HEK293 (cell line): ENCODE results near the gene LETM1.

ENCODE experiments used
- CTCF ChIA-PET: fragments of 350-600 bp; formaldehyde crosslinking; extraction: SDS; loops from one replicate; lab custom pipeline; 2021; ENCODE audit warnings: antibody characterized with exemption; lab: Yijun Ruan, JAX
- POLR2A ChIA-PET: fragments of 300-600 bp; formaldehyde crosslinking; extraction: SDS; loops from one replicate; lab custom pipeline; 2020; ENCODE audit warnings: antibody characterized with exemption, inconsistent platforms; lab: Yijun Ruan, JAX
- H3K27ac ChIP-seq: fragments of 200-500 bp; sonication (Bioruptor generic); 2 replicates; pipeline ENCODE4 v1.5.1; 2014; ENCODE audit warnings: low read depth, low read length, control low read depth, inconsistent platforms; ENCODE audit errors: extremely low read depth
- H3K36me3 ChIP-seq, 2 experiments: fragments of 200-500 bp in 1 of 2; sonication (Bioruptor generic) in 1 of 2; 1 replicate in 1 of 2; 2 replicates in 1 of 2; pipeline ENCODE4 v1.5.1; 2014 to 2017; ENCODE audit warnings: inconsistent platforms in 2 of 2, low read length in 2 of 2; ENCODE audit not compliant: control insufficient read depth in 2 of 2, insufficient read depth in 1 of 2
- H3K4me1 ChIP-seq: fragments of 200-500 bp; sonication (Bioruptor generic); 2 replicates; pipeline ENCODE4 v1.5.1; 2014; ENCODE audit warnings: mild to moderate bottlenecking, low read length, inconsistent platforms; ENCODE audit not compliant: control insufficient read depth, insufficient read depth
- H3K4me3 ChIP-seq: 2 replicates; pipeline ENCODE4 v1.5.1; 2011; ENCODE audit warnings: low read depth, mild to moderate bottlenecking, control low read depth, low read length, moderate library complexity
- H3K9me3 ChIP-seq: fragments of 200-500 bp; sonication (Bioruptor generic); 2 replicates; pipeline ENCODE4 v1.5.1; 2014; ENCODE audit warnings: low read depth, low read length, inconsistent platforms; ENCODE audit not compliant: control insufficient read depth, insufficient read depth
- BCL11A ChIP-seq: fragments of 450-650 bp; formaldehyde crosslinking; IDR thresholded peaks from 2 replicates; pipeline ENCODE4 v1.5.1; 2016; ENCODE audit warnings: low read depth, missing biosample characterization, missing genetic modification characterization
- BCL11B ChIP-seq: fragments of 450-650 bp; formaldehyde crosslinking; IDR thresholded peaks from 2 replicates; pipeline ENCODE4 v1.5.1; 2016; ENCODE audit warnings: low read depth, missing biosample characterization, missing genetic modification characterization
- CTCF ChIP-seq: fragments of 450-650 bp; formaldehyde crosslinking; IDR thresholded peaks from 2 replicates; pipeline ENCODE4 v1.5.1; 2016; ENCODE audit warnings: missing biosample characterization, missing genetic modification characterization
- GLI2 ChIP-seq: fragments of 450-650 bp; formaldehyde crosslinking; IDR thresholded peaks from 2 replicates; pipeline ENCODE4; 2017; ENCODE audit warnings: missing biosample characterization, missing genetic modification characterization, low read depth, borderline replicate concordance
- HOXC10 ChIP-seq: sonication (generic); formaldehyde crosslinking; IDR thresholded peaks from 2 replicates; pipeline ENCODE4 v1.8.1; 2023; ENCODE audit warnings: mild to moderate bottlenecking, missing genetic modification reagents
- MZF1 ChIP-seq: fragments of 450-650 bp; formaldehyde crosslinking; IDR thresholded peaks from 2 replicates; pipeline ENCODE4 v1.5.1; 2017; ENCODE audit warnings: missing biosample characterization, missing genetic modification characterization, borderline replicate concordance
- RBAK ChIP-seq: fragments of 450-650 bp; formaldehyde crosslinking; IDR thresholded peaks from 2 replicates; pipeline ENCODE4 v1.5.1; 2016; ENCODE audit warnings: missing biosample characterization, missing genetic modification characterization
- REPIN1 ChIP-seq: fragments of 450-650 bp; formaldehyde crosslinking; IDR thresholded peaks from 2 replicates; pipeline ENCODE4 v1.5.1; 2017; ENCODE audit warnings: missing biosample characterization, missing genetic modification characterization, low read depth
- SCRT1 ChIP-seq: fragments of 450-650 bp; formaldehyde crosslinking; IDR thresholded peaks from 2 replicates; pipeline ENCODE4 v1.5.1; 2016; ENCODE audit warnings: missing biosample characterization, missing genetic modification characterization, borderline replicate concordance
- ZBTB1 ChIP-seq: fragments of 450-650 bp; formaldehyde crosslinking; IDR thresholded peaks from 2 replicates; pipeline ENCODE4 v1.5.1; 2016; ENCODE audit warnings: missing biosample characterization, missing genetic modification characterization
- ZBTB17 ChIP-seq: fragments of 450-650 bp; formaldehyde crosslinking; IDR thresholded peaks from 2 replicates; pipeline ENCODE4 v1.5.1; 2016; ENCODE audit warnings: missing biosample characterization, missing genetic modification characterization
- ZEB2 ChIP-seq: fragments of 450-650 bp; formaldehyde crosslinking; IDR thresholded peaks from 2 replicates; pipeline ENCODE4 v1.5.1; 2016; ENCODE audit warnings: missing biosample characterization, missing genetic modification characterization
- ZFHX2 ChIP-seq: fragments of 450-650 bp; formaldehyde crosslinking; conservative IDR thresholded peaks from 2 replicates; pipeline ENCODE4 v1.5.1; 2016; ENCODE audit warnings: missing biosample characterization, missing genetic modification characterization
- ZIC2 ChIP-seq: fragments of 450-650 bp; formaldehyde crosslinking; IDR thresholded peaks from 2 replicates; pipeline ENCODE4 v1.5.1; 2016; ENCODE audit warnings: missing biosample characterization, missing genetic modification characterization
- ZNF16 ChIP-seq: fragments of 450-650 bp; formaldehyde crosslinking; IDR thresholded peaks from 2 replicates; pipeline ENCODE4 v1.5.1; 2016; ENCODE audit warnings: low read depth, missing biosample characterization, missing genetic modification characterization
- ZNF223 ChIP-seq: fragments of 450-650 bp; formaldehyde crosslinking; IDR thresholded peaks from 2 replicates; pipeline ENCODE4 v1.5.1; 2016; ENCODE audit warnings: missing biosample characterization, missing genetic modification characterization
- ZNF274 ChIP-seq, 2 experiments: fragments of 200-500 bp in 1 of 2; fragments of 450-650 bp in 1 of 2; sonication (Bioruptor generic) in 1 of 2; formaldehyde crosslinking in 1 of 2; IDR thresholded peaks; 2 replicates each; pipeline versions ENCODE4 v1.5.1 to v1.6.1; 2014 to 2016; ENCODE audit warnings: borderline replicate concordance in 1 of 2, inconsistent platforms in 1 of 2, low read length in 1 of 2, missing biosample characterization in 1 of 2, missing genetic modification characterization in 1 of 2
- ZNF292 ChIP-seq: fragments of 450-650 bp; formaldehyde crosslinking; IDR thresholded peaks from 2 replicates; pipeline ENCODE4 v1.5.1; 2016; ENCODE audit warnings: low read depth, missing biosample characterization, missing genetic modification characterization, borderline replicate concordance
- ZNF324 ChIP-seq: fragments of 450-650 bp; formaldehyde crosslinking; IDR thresholded peaks from 2 replicates; pipeline ENCODE4 v1.5.1; 2016; ENCODE audit warnings: missing biosample characterization, missing genetic modification characterization
- ZNF37A ChIP-seq: fragments of 450-650 bp; IDR thresholded peaks from 2 replicates; pipeline ENCODE4 v1.5.1; 2018; ENCODE audit warnings: missing biosample characterization, missing genetic modification characterization
- ZNF416 ChIP-seq: fragments of 450-650 bp; formaldehyde crosslinking; IDR thresholded peaks from 2 replicates; pipeline ENCODE4 v1.5.1; 2016; ENCODE audit warnings: missing biosample characterization, missing genetic modification characterization
- ZNF423 ChIP-seq: fragments of 450-650 bp; formaldehyde crosslinking; IDR thresholded peaks from 2 replicates; pipeline ENCODE4 v1.5.1; 2016; ENCODE audit warnings: missing biosample characterization, missing genetic modification characterization
- ZNF473 ChIP-seq: fragments of 450-650 bp; formaldehyde crosslinking; IDR thresholded peaks from 2 replicates; pipeline ENCODE4 v1.5.1; 2017; ENCODE audit warnings: missing biosample characterization, missing genetic modification characterization
- ZNF530 ChIP-seq: fragments of 450-650 bp; formaldehyde crosslinking; IDR thresholded peaks from 2 replicates; pipeline ENCODE4 v1.5.1; 2016; ENCODE audit warnings: low read depth, missing biosample characterization, missing genetic modification characterization
- ZNF544 ChIP-seq: fragments of 450-650 bp; formaldehyde crosslinking; IDR thresholded peaks from 2 replicates; pipeline ENCODE4 v1.5.0; 2017; ENCODE audit warnings: missing biosample characterization, missing genetic modification characterization
- ZNF549 ChIP-seq: fragments of 450-650 bp; IDR thresholded peaks from 2 replicates; pipeline ENCODE4 v1.5.1; 2018; ENCODE audit warnings: missing biosample characterization, missing genetic modification characterization, mild to moderate bottlenecking, inconsistent platforms, moderate library complexity
- ZNF558 ChIP-seq: fragments of 450-650 bp; formaldehyde crosslinking; IDR thresholded peaks from 2 replicates; pipeline ENCODE4 v1.5.1; 2016; ENCODE audit warnings: missing biosample characterization, missing genetic modification characterization
- ZNF571 ChIP-seq: fragments of 450-650 bp; formaldehyde crosslinking; IDR thresholded peaks from 2 replicates; pipeline ENCODE4 v1.5.0; 2017; ENCODE audit warnings: missing biosample characterization, missing genetic modification characterization
- ZNF621 ChIP-seq: fragments of 450-650 bp; formaldehyde crosslinking; IDR thresholded peaks from 2 replicates; pipeline ENCODE4 v1.5.1; 2017; ENCODE audit warnings: missing biosample characterization, missing genetic modification characterization
- ZNF623 ChIP-seq: fragments of 450-650 bp; formaldehyde crosslinking; IDR thresholded peaks from 2 replicates; pipeline ENCODE4 v1.5.1; 2016; ENCODE audit warnings: missing biosample characterization, missing genetic modification characterization
- ZNF645 ChIP-seq: fragments of 450-650 bp; formaldehyde crosslinking; IDR thresholded peaks from 2 replicates; pipeline ENCODE4; 2016; ENCODE audit warnings: missing biosample characterization, missing genetic modification characterization
- ZNF791 ChIP-seq: fragments of 450-650 bp; formaldehyde crosslinking; IDR thresholded peaks from 2 replicates; pipeline ENCODE4 v1.5.1; 2016; ENCODE audit warnings: missing biosample characterization, missing genetic modification characterization
- ZNF792 ChIP-seq: fragments of 450-650 bp; formaldehyde crosslinking; IDR thresholded peaks from 2 replicates; pipeline ENCODE4 v1.5.1; 2016; ENCODE audit warnings: missing biosample characterization, missing genetic modification characterization

Gene LETM1

GRCh38 chr4:1790005-1790404 lies 66.0 kb downstream of the LETM1 start:
- Histone ChIP-seq H3K4me1 (no peaks in the 10 kb centered on the region), H3K27ac (no peak overlapping the region), H3K9me3 (no peaks in the 10 kb centered on the region), H3K36me3 (no peaks in the 10 kb centered on the region), H3K4me3 (no peak overlapping the region)
- POLR2A ChIA-PET, result no interaction called here
- TF ChIP-seq ZNF645 (tag by site-specific recombination) (no peak), ZBTB17 (tag by site-specific recombination) (no peak), ZNF37A (tag by site-specific recombination) (no peak), ZNF473 (tag by site-specific recombination) (no peak), ZNF16 (tag by site-specific recombination) (no peak), RBAK (no peak), SCRT1 (no peak), MZF1 (tag by site-specific recombination) (no peak), GLI2 (tag by site-specific recombination) (no peak), HOXC10 (CRISPR knock-in tag) (no peak), ZNF423 (tag by site-specific recombination) (no peak), ZNF621 (tag by site-specific recombination) (no peak), ZNF544 (tag by site-specific recombination) (no peak), BCL11B (tag by site-specific recombination) (no peak), ZNF324 (no peak)
- CTCF ChIA-PET, result no interaction called here

- Histone ChIP-seq H3K4me1 (no peaks in the 10 kb centered on the region), H3K36me3 (no peaks in the 10 kb centered on the region), H3K4me3 (no peak overlapping the region), H3K27ac (no peak overlapping the region), H3K9me3 (no peaks in the 10 kb centered on the region)
- CTCF ChIA-PET, result interaction anchor here (1.8 kb wide), 1 partner anchor 42 kb away, joined by 5 read pairs; no protein-coding TSS in a partner anchor
- 0 out of 2 replicates have a peak, but pooled peaks have one; percentile 17 for TF ChIP-seq ZFHX2 (tag by site-specific recombination)
- no peak for TF ChIP-seq ZNF223 (tag by site-specific recombination)
- no peak for TF ChIP-seq ZBTB1
- no peak for TF ChIP-seq ZNF274 (IDR thresholded peaks at IDR 0.05; ENCODE audit: low read length)
- no peak for TF ChIP-seq ZNF274 (tag by site-specific recombination; IDR thresholded peaks at IDR 0.05; ENCODE audit: borderline replicate concordance)
- TF ChIP-seq ZNF416 (tag by site-specific recombination), result no peak
- no peak for TF ChIP-seq ZNF530 (tag by site-specific recombination)
- no peak for TF ChIP-seq ZNF571 (tag by site-specific recombination)
- POLR2A ChIA-PET, result no interaction called here
These were observed 66.4 kb downstream of the LETM1 start for GRCh38 chr4:1789552-1789951.

- ChIA-PET POLR2A (no interaction called here), CTCF (interaction anchor here (0.6 to 1.8 kb wide), 3 partner anchors 11 to 41 kb away, joined by 4 to 6 read pairs (median 5); no protein-coding TSS in a partner anchor)
- Histone ChIP-seq H3K36me3 (no peaks in the 10 kb centered on the region), H3K4me3 (no peak overlapping the region), H3K4me1 (no peaks in the 10 kb centered on the region), H3K27ac (no peak overlapping the region), H3K9me3 (no peaks in the 10 kb centered on the region)
- no peak for TF ChIP-seq ZNF623
- no peak for TF ChIP-seq ZNF558 (tag by site-specific recombination)
- TF ChIP-seq ZIC2 (tag by site-specific recombination), result peak; percentile 53
- no peak for TF ChIP-seq ZNF223 (tag by site-specific recombination)
- TF ChIP-seq ZEB2 (tag by site-specific recombination), result no peak
- TF ChIP-seq REPIN1 (tag by site-specific recombination), result no peak
- TF ChIP-seq BCL11A (tag by site-specific recombination), result no peak
- no peak for TF ChIP-seq ZNF549 (tag by site-specific recombination)
- TF ChIP-seq ZNF792, result no peak
- TF ChIP-seq ZNF791, result no peak
- no peak for TF ChIP-seq CTCF (tag by site-specific recombination)
- no peak for TF ChIP-seq ZNF292
These were observed 67.5 kb downstream of the LETM1 start for GRCh38 chr4:1788254-1788973.
